HG02973 (cell line): Measurements from ENCODE around the gene PTPRCAP.

Experiments
- ATAC-seq: cut with Tn5 transposase; IDR thresholded peaks from one replicate; pipeline ENCODE4 v1.9.1; 2021; ENCODE audit warnings: moderate library complexity; ENCODE audit not compliant: unreplicated experiment

PTPRCAP gene

GRCh38 chr11:67398661-67399563, 38.6 kb downstream of the PTPRCAP start:
- no peak for ATAC-seq

GRCh38 chr11:67397986-67398660, 39.4 kb downstream of the PTPRCAP start:
- no peak for ATAC-seq

- no peak for ATAC-seq
Observed at GRCh38 chr11:67397536-67397935, 39.9 kb downstream of the PTPRCAP start.

- no peak for ATAC-seq
Observed at GRCh38 chr11:67396587-67397389, 40.7 kb downstream of the PTPRCAP start.

- ATAC-seq, result no peak
Observed at GRCh38 chr11:67396259-67396581, 41.3 kb downstream of the PTPRCAP start.

- no peak for ATAC-seq
Observed at GRCh38 chr11:67395555-67396258, 41.8 kb downstream of the PTPRCAP start.

GRCh38 chr11:67393990-67394389, 43.5 kb downstream of the PTPRCAP start:
- no peak for ATAC-seq

GRCh38 chr11:67393437-67393836, 44.0 kb downstream of the PTPRCAP start:
- no peak for ATAC-seq

GRCh38 chr11:67392183-67392715, 45.2 kb downstream of the PTPRCAP start:
- no peak for ATAC-seq

GRCh38 chr11:67391304-67392182, 45.9 kb downstream of the PTPRCAP start, which contains the start of gene RAD9A:
Gene RAD9A (plus strand): TSS chr11:67391986. CDS start chr11:67392045, 59 bp downstream.
- ATAC-seq, result peak; percentile 46

- ATAC-seq, result no peak
Observed at GRCh38 chr11:67390947-67391303, 46.6 kb downstream of the PTPRCAP start.

GRCh38 chr11:67389477-67389876, 48.0 kb downstream of the PTPRCAP start:
- no peak for ATAC-seq

GRCh38 chr11:67387518-67387917, 50.0 kb downstream of the PTPRCAP start:
- no peak for ATAC-seq

- no peak for ATAC-seq
Observed at GRCh38 chr11:67387069-67387468, 50.4 kb downstream of the PTPRCAP start.
